Right ventricle myocardium superior (tissue), 1 donor: Measurements from ENCODE around the gene SEC61B. TPM values are rescaled to one million over a fixed set of nuclear protein-coding genes. Genes with fewer than 3 reads are reported as not detected.
"Not testable (repeated sequence)": the region's sequence is repeated elsewhere in the genome, so short reads cannot be mapped to it uniquely, and the experiment has no call there.

Experiments
- ATAC-seq: fragments of 200-7000 bp; cut with Tn5 transposase; one replicate; pipeline ENCODE4 v1.9.1; 2020; ENCODE audit warnings: mild to moderate bottlenecking; ENCODE audit not compliant: poor library complexity
- DNase-seq: peaks from one replicate; pipeline ENCODE4 v3.0.0-alpha.2; 2020
- intact Hi-C: fragments of 100-400 bp; cut with DNase I; formaldehyde crosslinking; loops from one replicate; pipeline ENCODE4 v1.11.2; 2022
- total RNA-seq: library from RNA; stranded (reverse); fragmentation: NEBNext Ultra II Directional; extraction: Animal tissue kit (Norgen Biotek cat#: 25700); gene quantifications from one replicate; pipeline ENCODE4 v1.2.1, GENCODE V29; 2021
- donor health status: DM: no; HTN: yes; CAD: no; lungs with severe emphysema.

SEC61B gene
- total RNA-seq, 1 donor from 2014 or later, result 41.9 TPM

DNA sequence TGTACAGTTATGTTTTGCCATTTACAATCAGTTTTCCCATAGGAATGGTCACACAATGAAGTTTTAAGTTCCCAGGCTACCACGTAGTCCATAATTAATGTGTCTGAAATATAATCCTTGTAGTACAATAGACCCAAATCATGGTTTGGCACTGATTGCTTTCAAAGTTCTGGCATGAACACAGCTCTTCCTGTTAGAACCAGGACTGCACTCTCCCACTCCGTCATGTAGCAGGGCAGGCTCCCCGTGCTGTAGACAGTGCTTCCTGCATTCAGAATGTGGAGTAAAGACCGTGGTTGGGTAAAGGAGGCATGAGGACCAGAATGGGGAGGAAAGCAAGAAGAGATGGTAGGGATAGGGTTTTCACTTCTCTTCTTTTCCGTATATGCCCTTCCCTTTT is 4.0 kb downstream of the SEC61B start:
- intact Hi-C loops, result no loop called here
- no peak for ATAC-seq

DNA sequence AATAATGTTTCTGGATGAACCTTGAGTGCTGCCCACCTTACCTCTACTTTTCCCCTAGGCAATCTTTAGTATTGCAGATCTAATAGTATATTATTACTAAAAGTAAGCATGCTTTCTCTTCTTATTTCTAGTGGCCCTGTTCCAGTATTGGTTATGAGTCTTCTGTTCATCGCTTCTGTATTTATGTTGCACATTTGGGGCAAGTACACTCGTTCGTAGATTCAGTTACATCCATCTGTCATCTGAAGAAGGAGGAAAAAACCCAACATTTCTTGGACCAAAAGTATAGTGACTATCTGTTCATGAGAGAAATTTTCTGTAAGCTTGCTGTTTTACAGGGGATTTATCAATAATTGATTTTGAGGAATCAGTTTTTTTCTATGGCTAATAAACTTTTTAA is 8.1 kb downstream of the SEC61B start:
- ATAC-seq (no peak), DNase-seq (no peak)
- intact Hi-C loops, result no loop called here

More for the DNA sequence above, 4.0 kb downstream of the SEC61B start:
- DNase-seq, result no peak

DNA sequence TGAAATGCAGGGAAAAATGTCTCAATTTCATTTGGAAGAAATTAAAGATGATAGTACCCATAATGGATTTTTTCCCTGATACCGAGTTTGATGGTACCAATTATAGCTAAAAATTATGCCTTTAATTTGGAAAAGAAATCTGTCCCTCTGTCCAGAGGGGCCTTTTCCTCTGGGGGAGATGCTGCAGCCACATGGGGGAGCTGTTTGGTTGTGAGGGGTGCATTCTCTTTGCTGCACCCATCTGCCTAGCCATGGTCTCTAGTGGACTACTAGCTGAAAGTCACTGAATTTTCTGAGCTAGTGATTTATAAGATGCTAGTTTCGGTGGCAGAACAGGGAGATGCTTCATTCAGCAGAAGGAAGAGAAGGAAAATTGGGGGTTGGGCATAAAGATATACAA is 9.6 kb downstream of the SEC61B start:
- no peak for DNase-seq
- peak; percentile 74 for ATAC-seq
- intact Hi-C loops, result no loop called here

DNA sequence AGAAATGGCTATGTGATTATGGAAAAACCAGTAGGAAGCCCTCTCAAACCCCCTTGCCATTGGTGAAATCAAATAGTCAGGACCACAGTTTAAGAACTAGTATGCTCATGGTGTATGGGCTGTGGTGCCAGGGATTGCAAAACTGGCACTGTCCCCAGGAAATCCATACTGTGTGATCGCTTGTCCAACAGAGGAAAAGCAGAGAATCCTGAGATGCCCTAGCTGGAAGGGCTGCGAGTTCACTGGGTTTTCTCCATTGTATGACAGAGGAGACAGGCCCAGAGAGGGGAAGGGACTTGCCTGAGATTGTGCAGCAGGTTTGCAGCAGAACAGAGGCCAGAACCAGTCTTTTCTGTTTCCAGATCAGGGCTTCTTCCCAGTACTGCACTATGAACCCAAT is 12.5 kb downstream of the SEC61B start:
- ATAC-seq, result peak; percentile 48
- intact Hi-C loops, result no loop called here
- no peak for DNase-seq

DNA sequence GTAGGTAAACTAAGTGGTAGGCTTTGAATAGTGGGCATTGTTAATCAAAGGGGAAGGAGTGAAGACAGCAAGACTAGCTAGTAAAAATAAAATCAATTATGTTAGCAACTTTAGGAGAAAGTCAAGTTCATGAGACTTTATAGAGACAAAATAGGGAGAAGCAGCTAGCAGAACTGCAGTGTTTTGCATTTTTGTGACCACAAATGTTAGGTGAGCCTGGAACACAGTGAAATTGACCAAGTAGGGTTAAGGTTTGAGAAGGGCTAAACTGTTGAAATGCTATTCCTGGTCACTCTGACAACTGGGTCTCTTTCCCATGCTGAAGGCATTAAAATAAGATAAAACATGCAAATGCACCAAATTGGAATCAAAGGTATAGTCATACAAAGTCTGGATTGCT is 13.0 kb downstream of the SEC61B start:
- ATAC-seq, result no peak
- DNase-seq, result no peak
- intact Hi-C loops, result no loop called here

DNA sequence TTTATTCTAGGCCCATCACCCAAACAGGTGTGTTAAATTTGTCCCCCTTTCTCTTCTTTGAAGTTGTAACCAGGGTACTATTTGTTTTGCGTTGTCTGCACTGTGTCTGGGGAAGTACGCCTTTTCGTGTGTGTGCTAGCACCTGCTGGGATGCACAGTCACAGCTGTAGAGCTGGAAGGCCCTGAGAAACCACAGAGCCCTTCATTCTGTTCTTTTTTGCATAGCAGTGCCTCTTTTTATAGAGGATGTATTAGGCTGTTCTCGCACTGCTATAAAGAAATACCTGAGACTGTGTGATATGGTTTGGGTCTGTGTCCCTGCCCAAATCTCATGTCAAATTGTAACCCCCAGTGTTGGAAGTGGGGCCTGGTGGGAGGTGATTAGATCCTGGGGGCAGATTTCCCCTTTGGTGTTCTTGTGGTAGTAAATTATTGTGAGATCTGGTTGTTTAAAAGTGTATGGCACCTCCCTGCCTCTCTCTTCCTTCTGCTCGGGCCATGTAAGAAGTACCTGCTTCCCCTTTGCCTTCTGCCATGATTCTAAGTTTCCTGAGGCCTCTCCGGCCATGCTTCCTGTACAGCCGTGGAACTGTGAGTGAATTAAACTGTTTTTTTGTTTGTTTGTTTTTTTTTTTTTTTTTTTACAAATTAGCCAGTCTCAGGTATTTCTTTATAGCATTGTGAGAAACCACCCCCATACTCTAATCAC is 14.0 kb downstream of the SEC61B start:
- intact Hi-C loops, result no loop called here
- ATAC-seq (no peak), DNase-seq (no peak)

DNA sequence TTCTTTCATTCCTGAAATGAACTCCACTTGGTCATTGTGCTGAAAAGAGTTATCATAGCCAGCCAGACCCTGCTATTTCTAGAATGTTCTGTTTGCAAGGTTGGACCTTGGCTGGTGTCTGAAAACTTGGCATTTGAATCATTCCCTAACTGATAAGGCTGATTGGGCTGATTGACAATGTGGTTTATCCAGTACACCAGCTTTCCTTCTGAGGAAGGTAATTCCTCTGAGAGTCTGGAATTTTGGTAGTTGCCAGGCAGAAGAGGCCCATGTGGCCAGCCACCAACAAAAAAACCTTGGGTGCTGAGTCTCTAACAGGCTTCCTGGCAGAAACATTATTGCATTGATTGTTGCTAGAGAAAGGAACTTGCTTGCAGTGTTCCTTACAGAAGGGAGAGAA is 15.3 kb downstream of the SEC61B start:
- ATAC-seq, result no peak
- intact Hi-C loops, result no loop called here
- no peak for DNase-seq

DNA sequence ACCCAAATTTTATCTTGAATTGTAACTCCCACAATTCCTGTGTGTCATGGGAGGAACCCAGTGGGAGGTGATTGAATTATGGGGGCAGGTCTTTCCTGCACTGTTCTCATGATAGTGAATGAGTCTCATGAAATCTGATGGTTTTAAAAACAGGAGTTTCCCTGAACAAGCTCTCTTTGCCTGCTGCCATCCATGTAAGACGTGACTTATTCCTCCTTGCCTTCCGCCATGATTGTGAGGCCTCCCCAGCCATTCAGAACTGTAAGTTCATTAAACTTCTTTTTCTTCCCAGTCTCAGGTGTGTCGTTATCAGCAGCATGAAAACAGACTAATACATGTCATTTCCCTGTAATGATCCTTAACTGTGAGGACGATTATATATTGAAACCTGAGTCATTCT is 15.8 kb downstream of the SEC61B start:
- ATAC-seq, intact Hi-C loops, DNase-seq: not testable (repeated sequence)

DNA sequence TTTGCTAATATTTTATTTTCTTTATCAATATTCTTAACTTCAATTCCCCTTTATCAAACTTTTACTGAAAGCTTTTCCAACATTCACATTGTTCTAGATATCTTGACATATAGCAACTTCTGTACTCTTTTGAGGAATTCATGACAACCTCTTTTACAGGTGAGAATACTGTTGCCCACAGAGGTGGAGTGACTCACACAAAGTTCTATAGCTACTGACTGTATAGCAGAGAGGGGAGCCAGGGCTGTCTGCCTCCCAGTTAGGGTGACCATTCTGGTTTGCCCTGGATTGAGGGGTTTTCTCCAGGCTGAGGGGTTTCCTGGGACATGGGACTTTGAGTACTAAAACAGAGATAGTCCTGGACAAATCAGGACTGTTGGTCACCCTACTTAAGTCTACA is 16.2 kb downstream of the SEC61B start:
- no peak for DNase-seq
- intact Hi-C loops, result no loop called here
- no peak for ATAC-seq

DNA sequence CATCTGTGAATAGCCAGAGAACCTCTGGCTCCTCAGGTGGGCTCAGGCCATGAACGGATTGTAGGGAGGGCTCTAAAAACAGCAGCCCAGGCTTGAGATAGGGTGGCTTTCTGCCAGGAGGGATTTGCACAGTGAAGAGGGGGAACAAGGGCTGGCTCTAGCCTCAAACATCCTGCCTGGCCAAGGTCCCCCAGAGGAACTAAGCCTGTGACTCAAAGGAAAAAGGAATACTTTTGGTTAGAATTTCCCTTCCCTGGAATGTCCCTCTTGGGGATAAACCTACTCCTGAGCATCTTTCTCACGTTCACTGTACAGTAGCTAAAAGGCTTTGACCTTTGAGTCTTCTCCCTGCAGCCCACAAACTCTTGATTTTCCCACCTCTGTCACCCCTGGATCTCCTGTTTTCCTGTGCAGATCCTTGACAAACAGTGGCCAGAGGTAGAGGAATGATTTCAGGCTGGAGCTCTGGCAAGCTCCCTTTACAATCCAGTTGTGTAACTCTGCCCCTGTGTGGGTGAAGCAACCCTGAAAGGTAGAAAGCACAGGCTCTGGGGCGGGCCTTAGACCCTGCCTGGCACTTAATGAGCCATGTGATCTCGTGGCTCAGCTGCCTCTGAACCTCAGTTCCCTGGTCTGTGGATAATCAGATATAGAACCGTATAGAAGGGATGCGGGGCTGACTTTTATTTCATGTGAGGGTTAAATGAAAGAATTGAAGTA is 17.4 kb downstream of the SEC61B start:
- intact Hi-C loops, result no loop called here
- no peak for DNase-seq
- ATAC-seq, result peak; percentile 57

DNA sequence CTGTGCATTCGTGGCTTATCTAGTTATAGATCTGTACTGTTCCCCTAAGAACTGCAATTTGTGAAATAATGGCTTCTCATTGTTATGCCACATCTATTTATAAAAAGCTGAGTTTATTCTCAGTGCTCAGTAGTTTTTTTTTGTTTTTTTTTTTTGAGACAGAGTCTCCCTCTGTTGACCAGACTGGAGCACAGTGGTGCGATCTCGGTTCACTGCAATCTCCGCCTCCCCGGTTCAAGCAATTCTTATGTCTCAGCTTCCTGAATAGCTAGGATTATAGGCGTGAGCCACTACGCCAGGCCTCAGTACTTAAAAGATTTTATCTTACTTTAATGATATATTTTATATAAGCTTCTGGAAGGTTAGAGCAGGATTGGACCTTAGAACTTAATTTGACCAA is 19.0 kb downstream of the SEC61B start:
- DNase-seq (no peak), ATAC-seq (peak; percentile 37)
- intact Hi-C loops, result no loop called here

DNA sequence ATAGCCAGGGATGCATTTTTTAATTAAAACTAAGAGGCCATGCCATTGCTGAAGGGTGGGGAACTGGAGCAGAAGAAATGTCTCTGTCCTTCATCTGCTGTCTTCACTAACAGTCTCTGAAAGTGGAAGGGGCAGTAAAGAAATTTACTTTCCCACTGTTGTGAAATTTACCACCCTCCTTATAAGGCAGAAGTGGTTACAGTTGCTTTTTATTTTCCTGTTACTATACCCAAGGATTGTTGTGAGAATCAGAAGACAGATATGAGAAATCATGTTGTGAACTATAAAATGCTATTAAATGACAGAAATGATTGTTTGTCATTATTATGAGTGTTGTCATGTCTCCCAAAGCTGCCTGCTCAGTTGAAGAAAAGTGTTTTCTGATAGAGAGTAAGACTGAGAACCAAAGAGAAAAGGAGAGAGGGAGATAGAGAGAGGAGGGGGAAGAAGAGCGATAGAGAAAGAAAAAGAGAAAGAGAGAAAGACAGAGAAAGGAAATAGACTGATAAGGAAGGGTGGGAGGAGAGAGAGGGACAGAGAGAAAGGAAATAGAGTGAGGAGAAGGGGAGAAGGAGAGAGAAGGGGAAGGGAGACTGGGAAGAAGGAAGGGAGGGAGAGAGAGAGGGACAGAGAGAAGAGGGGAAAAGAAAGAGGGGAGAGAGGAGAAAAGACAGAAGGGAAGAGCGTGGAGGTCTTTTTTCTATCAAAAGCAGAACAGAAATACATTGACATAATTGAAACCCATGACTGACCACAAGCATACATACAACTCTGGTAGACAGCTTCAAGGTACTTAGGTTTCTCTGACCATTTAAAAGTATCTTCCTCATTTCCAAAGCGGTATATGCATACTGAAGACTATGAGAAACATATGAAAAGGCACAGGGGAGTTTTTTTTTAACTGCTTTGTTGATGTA is 22.5 kb downstream of the SEC61B start:
- DNase-seq (no peak), ATAC-seq (no peak)
- intact Hi-C loops, result no loop called here

DNA sequence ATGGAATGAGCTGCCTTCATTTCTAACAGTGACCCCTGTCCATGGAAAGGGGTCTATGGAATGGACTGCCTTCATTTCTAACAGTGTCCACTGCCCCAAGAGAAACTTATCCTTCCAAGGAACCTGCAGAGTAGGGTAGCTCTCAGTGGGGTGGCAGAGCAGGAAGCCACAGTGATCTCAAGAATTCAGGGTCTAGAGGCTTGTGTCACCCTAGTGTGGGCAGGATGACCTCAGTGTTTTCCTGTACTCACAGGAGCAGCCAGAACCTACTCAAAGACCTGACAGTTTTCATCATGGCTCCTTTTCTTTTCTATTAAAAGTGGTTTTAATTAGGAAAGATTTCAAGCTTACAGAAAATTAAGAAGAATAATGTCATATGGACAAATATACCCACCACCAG is 27.5 kb downstream of the SEC61B start:
- DNase-seq, result no peak
- ATAC-seq, result no peak
- intact Hi-C loops, result no loop called here

DNA sequence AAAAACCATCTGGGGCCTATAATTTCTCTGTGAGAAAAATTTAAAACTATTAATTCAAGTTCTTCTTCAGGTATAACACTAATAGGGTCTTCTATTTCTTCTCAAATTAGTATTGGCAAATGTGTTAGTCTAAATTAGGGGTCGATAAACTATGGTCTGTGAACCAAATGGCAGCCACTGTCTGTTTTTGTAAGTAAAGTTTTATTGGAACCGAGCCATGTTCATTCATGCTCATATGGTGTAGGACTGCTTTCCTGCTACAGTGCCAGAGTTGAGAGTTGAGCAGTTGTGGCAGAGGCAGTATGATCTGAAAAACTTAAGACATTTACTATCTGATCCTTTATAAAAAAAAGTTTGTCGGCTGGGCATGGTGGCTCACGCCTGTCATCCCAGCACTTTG is 29.1 kb downstream of the SEC61B start:
- intact Hi-C loops, result no loop called here
- DNase-seq (no peak), ATAC-seq (no peak)

DNA sequence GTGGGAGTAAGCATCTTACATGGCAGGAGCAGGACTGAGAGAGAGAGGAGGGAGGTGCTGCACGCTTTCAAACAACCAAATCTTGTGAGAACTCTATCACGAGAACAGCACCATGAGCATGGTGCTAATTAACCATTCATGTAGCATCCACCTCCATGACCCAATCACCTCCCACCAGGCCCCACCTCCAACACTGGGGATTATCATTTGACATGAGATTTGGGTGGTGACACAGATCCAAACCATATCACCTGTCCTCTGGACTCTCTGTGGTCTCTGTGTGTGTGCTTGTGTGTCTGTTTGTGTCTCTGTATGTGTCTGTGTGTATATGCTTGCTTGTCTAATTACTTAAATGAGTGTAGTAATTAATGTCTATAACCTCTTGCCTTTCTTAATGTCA is 31.1 kb downstream of the SEC61B start:
- intact Hi-C loops, result no loop called here
- no peak for DNase-seq
- ATAC-seq, result no peak

DNA sequence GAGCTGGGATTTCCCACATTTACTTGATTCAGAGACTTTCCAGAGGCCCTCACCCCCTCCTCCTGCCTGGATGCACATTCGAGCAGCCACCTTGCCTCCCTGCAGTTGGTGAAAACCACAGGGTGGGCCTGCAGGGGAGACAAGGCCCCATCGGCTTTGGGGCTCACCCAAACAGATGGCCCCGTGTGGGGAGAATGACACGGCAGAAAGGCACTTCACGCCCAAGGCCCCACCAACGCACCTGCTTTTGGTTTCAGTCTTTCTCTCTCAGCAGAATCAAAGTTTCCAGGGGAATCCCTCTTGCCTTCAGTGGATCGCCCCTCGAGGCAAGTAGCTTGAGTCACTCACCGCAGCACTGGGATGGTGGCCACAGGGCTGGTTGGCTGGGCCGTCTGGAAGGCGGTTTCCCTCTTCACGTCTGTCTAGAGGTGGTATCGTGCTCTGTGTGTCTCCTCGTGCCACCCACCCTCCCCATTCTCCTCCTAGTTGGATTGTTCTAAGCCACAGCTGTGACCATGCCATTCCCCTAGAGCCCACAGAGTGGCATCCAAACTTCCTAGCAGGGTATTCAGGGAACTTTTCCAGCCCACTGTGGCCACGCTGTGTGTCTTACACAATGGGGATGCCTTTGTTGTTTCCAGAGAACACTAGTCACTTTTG is 31.8 kb downstream of the SEC61B start:
- no peak for ATAC-seq
- intact Hi-C loops, result no loop called here
- no peak for DNase-seq

DNA sequence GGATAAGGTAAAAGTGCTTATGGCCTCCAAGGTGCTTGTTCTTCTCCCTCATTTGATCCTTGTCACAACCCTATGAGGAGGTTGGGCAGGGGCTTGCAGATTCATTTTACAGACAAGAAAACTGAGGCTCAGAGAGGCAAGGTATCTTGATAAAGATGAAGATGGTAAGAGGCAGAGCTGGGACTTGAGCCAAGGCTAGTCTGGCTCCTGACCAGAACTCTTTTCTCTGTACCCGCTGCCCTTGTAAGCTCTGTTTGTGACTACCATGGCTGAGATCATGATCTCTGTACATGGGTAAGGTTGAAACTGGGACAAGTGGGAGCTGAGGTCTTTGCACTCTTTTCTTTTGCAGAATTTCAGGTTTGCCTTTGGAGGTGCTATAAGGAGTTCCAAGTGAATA is 33.6 kb downstream of the SEC61B start:
- intact Hi-C loops, result no loop called here
- no peak for ATAC-seq
- DNase-seq, result peak; percentile 47

DNA sequence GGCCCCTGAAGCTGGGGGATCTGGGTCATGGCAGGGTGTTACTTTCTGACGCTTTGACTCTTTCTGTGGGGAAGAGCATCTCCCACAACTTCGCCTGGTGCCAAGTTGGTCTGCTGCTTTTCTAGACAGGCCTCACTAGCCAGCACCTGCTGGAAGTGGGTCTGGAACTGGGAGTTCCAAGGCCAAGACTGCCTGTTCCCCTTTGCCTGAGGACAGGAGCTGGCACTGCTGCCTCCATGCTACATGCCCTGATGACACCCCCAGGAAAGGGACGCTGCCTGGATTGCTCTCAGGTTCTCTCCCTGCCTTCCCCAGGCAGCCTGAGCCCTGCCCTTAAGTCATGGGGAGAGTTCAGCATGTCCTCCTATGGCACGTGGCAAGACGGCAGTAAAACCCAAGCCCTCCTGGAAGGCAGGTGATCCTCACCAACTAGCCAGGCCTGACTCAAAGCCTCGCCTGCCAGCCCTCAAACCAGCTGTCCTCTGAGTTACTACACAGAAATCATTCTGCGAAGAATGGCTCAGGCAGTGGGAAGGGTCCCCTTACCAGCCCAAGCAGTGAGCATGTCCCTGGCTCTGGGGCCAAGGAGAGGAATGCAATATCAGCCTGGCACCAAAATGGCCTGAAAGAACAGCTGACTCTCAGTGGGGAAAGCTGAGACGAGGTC is 35.8 kb downstream of the SEC61B start:
- DNase-seq (no peak), ATAC-seq (no peak)
- intact Hi-C loops, result no loop called here
